Occipital lobe (tissue), 2 donors: ENCODE data around the gene AAK1. TPM values are rescaled to one million over a fixed set of nuclear protein-coding genes. Genes with fewer than 3 reads are reported as not detected.

ENCODE experiments used
- DNase-seq: peaks from one replicate; lab custom pipeline; 2025; lab: John Stamatoyannopoulos, UW
- total RNA-seq: library from RNA; depleted of rRNA; stranded (reverse); fragments of >200 nt; gene quantifications from one replicate; pipeline ENCODE4 v1.2.3, GENCODE V29; 2014

AAK1 gene
- total RNA-seq, 1 donor from 2014 or later = 37.7 TPM

DNA sequence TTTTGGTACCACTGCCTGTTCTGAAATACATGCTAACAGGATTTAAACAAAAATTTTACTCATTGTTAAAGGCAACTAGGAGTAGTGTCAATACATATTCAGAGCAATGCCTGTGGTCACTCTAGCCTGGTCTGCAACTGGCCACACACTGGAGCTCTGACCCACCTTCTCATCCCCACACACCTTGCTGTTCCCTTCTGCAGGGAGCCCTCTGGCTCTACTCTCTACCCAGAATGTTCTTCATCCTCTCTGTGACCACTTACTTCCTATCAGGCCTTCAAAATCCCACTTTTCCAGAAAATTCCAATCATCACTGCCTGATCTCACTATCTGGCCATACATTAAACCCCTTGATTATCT is 104.0 kb downstream of the AAK1 start:
- DNase-seq = no peak

DNA sequence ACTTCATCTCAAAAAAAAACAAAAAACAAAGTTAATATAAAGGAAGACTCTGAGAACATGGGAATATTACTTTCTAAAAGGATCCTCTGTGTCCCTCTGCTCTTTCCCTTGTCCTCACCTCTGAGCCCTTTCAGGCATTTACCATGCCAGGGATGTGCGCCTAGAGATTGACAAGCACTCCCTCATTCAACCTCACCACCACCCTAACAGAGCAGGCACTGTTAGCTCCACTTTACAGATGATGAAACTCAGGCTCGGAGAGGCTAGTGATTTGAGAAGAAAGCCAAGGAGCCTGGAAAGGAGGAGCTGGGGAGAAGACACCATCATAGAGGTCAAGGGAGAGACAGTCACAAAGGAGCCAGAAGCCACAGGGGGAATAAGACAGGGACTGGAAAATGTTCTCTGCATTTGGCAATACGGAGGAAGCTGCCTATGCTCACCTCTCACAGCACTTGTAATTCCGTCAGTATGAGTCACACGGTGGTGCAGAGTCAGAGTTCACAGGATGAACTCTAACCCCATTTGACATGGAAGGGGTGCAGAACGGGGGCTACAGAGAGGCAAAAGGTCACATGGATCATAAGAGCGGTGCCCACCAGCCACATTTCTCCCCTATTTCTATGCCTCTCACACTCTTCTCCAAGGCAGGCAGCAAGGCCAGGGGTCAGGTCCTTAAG is 104.5 kb downstream of the AAK1 start:
- DNase-seq = no peak

DNA sequence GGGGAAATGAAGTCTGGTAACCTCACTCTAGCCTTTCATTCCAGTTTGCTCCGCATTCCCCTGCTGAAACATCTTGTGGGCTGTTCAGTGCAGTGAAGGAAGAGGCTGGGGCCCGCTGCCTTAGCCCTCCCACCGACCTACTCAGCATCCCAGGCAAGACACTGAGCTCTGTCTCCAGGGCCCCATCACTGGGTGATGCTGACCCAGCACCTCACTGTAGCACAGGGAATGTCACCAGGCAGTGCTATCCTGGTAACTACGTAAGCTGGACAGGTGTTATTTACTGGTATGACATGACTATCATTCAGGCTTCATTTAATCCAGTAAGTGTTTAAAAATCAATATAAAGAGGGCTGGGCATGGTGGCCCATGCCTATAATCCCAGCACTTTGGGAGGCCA is 105.3 kb downstream of the AAK1 start:
- no peak for DNase-seq

DNA sequence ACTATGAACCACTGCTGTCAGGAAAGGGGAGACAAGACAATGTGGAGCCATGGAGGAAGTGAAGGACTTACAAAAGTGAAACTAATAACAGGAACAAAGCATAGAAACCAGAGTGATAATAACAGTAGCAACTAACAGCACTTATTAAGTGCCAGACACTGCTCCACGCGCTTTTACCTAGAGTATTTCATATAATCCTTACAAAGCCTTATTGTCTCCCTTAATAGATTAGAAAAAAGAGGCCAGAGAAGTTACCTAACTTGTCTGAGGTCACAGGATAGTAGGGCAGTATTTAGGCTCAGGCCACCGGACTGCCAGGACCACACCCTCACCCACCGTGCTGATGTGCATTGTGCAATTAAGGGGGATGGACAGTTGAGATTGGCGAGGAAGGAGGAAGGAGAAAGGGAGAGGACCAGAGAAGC is 107.7 kb downstream of the AAK1 start:
- DNase-seq = no peak

DNA sequence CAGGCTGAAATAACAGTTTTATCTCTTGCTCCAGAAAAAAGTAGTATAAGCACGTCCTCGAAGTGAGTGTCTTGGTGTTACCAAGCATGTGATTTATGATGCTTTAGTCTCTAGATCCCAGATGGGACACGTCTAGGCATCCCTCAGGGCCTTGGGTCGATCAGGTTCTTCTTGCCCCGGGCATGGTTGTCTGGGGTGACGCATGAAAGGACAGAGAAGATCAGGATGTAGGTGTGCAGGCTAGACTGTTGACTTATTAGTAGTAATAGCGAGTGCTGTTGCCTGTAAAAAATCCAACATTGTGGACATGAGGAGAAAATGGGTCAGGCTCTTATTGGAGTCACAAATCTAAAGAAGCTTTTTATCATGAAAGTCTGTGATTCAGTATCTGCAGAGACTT is 112.4 kb downstream of the AAK1 start:
- DNase-seq = no peak

DNA sequence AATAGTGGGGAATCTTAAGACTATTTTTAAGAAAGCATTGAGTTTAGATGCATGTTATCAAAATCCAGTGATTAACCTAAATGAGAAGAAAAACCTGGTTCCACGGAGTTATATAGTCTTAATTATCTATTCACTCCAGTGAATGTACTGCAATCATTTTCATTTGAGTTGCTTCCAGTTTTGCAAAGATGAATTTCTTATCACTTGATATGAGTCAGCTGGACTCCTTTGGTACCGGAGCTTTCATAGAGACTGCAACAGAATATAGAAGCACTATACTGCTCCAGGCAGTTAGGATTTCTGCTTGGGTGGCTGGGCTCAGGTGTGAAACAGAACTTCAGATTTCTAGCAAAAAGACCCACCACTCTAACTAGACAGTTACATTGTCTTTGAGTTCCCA is 114.1 kb downstream of the AAK1 start:
- DNase-seq = no peak

DNA sequence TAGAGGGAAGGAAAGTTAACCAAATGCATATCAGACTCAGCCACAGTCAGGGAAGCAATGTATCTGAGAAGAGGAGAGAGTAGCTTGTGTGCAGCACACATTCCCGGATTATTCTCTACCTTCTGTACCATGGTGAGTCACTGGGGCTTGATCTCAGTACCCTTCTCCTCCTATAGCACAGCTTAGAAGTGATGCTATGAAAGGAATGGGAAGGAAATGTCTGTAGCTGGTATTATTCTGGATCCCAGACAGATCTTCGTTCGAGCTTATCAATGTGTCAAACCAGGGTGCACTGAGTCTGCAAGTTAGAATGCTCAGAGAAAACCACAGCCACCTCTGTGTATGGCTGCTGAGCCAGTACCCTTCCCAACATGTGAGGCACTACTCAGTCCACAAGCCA is 118.3 kb downstream of the AAK1 start:
- DNase-seq = no peak

DNA sequence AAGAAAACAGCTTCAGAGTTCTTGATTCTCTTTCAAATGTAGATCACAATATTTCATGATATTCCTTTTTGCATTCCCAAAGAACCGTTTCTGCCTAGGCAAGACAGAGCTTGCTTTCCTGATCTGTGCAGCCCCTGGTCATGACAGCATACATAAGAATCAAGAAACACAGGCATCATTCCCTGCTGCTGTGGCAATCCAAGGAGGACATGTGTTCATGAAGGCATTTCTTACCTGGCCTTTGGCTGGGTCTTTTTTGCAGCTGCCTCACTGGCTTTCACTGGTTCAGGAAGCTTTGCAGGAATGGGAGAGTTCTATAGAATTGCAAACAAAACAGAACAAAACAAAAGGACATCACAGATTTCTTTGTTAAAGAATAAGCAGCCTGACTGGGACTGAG is 118.7 kb downstream of the AAK1 start:
- no peak for DNase-seq

DNA sequence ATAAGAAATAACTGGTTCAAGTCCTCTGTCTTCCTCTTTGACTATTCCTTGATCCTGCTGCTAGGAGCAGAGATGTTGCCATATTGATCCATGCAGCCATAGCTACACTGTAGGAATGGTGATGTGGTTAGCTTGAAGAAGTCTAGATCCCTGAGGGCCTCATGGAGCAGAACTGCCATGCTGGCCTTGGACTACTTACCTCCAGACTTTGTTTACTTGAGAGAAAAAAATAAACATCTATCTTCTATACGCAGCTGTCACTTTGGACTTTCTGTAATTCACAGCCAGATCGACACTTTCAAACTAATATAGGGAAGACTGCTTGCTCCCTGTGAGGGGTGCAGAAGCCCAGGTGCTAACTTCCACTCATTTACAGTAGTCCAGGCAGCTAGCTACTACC is 121.8 kb downstream of the AAK1 start:
- no peak for DNase-seq

DNA sequence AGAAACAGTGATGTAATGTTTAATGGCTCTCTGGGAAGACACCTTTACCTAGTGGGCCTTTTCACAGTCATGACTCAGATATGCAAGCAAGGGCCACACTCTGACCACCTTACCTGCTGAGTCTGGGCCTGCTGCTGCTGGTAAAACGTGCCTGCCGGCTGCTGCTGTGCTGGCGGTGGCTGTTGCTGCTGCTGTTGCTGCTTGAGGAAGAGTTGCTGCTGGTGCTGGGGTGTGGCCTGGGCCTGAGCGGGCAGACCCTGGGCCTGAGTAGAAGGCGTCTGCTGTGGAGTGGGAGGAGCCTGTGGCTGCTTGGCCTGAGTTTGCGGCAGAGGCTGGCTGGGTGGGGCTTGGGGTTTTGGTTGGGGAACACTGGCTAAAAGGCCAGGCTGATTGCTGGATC is 124.7 kb downstream of the AAK1 start:
- DNase-seq = no peak

DNA sequence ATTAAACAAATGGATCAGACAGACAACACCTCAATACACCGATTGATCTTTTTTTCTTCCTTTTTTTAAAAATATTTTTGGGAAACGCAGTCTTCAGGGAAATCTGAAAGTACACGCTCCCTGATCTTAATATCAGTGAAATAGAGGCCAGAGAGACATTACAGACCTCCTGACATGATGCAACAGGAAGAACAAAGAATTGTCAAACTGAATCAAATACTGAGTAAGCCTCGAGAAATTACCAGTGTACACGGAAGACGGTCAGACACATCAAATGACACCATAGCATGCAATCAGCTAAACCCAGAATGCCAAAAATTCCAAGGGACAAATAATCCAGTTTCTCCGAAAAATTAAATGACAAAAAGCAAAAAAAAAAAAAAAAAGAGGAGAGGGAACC is 126.1 kb downstream of the AAK1 start:
- no peak for DNase-seq

DNA sequence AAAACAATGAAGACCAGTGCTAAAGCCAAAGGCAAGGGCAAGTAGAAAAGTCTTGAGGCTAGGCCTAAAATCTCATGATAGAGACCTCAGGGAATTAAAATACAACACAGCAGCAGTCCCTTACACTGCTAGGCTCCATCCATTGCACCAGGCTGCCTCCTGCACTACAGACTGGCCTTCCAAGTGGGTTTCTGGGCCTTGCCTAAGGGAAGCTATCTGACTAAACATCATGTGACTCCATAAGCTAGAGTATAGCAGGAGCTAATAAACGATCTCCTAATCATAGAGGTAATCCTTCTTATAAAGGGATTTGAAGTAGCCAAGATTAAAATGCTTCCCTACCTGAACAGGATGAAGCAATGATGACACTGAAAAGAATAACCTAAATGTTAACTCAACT is 128.7 kb downstream of the AAK1 start:
- no peak for DNase-seq

DNA sequence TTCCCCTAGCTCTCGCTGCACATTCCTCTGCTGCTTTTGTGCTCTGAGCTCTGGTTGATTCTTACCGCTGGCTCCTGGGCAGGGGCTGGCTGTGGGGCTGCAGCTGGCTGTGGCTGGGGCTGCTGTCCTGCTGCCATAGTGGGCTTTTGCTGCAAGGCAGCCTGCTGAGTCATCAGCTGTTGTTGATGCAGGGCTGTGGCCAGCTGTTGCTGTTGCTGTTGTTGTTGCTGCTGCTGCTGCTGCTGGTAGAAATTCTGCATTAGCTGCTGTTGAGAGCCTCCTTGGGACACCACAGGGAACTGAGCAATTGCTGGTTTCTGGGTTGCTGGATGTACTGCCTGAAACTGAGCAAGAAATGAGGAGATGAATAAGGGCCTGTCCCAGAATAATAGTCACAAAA is 129.1 kb downstream of the AAK1 start:
- peak; percentile 23 for DNase-seq

DNA sequence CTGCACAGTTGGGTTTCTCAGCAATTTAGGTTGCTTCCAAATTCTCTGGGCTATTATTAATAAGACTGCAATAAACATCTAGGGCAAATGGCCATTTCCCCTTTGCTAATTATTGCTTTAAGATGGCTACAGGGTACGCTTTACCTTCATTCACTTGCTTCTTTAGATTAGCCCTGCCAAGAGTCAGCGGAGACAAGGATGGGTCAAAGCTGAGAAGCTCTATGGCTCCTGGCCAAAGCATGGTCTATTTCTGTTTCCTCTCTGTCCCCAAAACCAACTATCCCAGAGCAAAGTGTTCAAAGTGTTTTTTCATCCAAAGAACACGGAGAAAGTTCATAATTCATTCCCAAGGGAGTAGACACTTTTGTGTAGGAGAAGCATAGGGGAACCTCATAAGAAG is 131.1 kb downstream of the AAK1 start:
- no peak for DNase-seq

DNA sequence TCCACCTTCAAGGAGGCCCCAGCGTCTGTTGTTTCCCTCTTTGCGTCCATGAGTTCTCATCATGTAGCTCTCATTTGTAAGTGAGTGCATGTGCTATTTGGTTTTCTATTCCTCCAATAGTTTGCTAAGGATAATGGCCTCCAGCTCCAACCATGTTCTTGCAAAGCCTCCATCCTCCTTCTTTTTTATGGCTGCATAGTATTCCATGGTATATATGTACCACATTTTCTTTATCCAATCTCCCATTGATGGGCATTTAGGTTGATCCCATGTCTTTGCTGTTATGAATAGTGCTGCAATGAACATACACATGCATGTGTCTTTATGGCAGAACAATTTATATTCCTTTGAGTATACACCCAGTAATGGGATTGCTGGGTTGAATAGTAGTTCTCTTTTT is 133.3 kb downstream of the AAK1 start:
- no peak for DNase-seq

DNA sequence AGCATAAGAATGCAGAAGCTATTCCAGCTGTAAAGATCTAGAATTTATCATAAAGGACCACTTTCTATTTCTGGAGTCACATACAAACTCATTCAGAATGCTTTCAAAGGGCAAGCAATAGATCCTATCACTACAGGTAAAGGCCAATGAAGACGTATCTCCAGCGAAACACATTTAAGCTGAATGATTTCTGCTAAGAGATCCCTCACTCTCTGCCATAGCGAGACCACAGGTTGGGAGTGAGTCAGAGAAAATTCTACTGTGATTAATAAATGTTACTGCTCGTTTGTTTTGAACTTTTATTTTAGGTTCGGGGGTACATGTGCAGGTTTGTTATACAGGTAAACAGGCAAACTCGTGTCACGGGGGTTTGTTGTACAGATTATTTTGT is 133.8 kb downstream of the AAK1 start:
- no peak for DNase-seq

DNA sequence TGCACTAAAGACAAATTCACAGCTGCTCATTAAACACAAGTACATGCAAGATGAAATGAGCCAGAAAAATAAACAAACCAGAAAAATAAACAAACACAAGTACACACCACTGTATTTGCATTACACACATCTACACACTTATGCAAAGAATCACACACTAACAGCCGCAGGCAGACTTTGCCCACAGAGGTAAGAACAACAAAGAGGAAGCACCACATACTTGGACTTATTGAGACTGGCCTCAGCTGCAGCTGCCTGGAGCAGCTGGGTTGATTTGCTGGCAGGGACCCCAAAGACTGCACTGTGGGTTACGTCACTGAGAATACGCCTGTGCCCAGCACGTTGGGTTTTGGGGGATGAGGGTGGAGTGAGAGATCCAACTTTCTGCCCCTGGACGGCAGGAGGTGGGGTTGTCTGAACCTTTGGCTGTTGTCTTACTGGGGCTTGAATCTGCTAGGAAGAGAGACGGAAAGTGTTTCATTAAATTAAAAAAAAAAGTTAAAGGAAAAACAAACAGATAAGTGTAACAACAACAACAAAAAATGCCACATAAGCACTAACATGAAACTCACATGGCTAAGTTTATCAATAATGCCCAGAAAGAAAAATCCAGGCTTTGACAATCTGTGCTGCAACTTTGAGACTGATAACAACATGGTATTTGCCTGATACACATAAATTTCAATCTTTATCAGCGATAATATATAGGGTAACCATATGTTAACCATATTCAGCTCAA is 134.4 kb downstream of the AAK1 start:
- peak; percentile 13 for DNase-seq

DNA sequence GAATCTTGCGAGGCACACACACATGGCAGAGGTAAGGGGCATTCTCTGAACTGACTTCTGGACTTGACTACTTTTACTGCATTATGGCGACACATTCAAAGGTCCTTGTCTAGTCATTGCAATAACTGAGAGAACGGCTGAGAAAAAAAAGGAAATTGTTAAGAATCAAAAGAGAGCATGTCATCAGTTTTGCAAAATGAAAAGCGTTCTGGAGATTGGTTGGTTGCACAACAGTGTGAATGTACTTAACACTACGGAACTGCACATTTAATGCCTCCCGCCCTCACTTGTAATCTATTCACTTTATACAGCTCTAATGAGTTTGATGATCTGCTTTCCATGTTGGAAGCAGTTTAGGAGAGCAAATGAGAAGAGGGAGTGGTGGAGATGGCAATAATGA is 137.8 kb downstream of the AAK1 start:
- DNase-seq = no peak

DNA sequence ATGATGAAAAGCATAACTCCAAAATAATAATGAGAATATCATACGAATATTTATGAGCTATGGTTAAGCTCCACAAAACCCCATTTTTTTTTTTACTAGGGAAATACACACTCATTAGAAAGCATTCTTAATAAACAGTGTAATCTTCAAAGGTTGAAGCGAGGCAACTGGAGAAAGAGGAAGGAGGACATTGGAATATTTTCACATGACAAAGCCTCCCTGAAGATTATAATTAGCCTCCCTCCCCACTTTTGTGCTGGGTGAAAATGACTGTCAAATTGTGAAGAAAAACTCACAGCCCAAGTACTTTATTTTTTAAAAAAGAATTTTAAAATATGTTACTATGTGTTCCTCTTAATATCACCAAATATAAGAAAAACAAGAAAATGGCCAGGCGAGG is 142.2 kb downstream of the AAK1 start:
- DNase-seq = no peak

DNA sequence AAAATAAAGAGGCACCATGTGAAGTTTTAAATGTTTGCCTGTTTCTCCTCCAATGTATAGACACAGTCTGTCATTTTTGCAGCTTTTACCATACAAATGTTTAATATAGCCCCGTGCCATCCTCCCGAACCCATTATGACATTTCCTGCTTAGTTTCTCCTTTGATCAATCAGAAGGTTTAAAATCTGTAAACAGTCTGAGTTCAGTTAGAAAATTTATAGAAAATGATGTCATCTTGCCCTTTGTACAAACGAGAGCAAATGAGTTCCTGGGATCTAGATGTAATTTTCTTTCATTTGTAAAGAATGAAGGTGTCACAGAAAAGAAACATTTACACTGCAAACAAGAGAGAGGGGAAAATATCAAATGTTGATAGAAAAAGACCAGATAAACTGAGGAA is 143.6 kb downstream of the AAK1 start:
- no peak for DNase-seq

DNA sequence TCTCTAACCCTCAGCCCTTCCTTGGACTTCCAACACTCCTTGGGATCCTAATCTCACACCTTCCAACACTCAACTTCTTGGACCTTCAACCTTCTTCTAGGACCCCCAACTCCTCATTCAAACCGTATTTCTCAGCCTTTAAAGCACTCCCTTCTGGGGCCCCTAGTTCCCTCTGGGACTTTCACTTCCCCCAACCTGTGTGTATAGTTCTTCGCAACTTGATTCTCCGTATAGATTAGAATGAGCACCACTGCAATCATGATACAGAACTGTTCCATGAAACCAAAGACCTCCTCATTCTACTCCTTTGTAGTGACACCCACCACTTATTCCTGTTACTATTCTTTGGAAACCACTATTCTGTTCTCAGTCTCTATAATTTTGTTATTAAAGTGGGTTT is 144.3 kb downstream of the AAK1 start:
- no peak for DNase-seq

DNA sequence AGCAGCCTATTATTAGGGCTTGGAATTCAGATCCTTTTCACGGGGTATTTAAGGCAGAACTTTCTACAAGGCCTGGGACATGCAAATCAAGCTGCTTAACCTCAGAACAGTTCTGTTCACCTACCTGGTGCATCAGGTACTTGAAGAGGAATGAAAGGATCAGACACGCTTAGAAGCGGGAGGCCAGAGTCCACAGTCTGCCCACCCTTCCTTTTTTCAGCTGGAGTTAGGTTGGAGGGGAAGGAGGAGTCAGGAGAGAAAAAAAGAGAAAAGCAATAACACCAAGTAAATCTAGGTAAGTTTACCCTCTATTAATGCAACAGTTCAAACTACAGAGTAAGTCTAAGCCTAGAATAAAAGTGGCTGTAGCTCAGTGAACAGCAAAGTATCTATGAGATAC is 147.7 kb downstream of the AAK1 start:
- DNase-seq = no peak

DNA sequence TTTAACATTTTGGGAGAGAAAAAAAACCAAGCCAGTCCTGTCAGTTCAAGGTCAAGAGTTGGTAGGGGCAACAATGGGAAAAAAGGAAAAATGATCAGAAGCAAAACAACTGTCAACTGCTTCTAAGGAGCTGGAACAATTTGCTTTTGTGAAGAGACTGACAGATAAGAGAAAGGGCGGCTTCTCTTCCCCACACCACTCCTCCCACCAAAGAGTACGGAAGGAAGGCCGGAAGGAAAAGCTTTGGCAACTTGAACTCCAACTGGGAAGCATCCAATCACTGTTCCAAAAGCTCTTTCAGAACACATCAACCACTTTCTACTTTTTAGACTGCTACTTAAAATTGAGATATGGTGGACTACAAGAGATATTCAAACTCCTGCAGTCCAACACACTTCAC is 148.5 kb downstream of the AAK1 start:
- no peak for DNase-seq

DNA sequence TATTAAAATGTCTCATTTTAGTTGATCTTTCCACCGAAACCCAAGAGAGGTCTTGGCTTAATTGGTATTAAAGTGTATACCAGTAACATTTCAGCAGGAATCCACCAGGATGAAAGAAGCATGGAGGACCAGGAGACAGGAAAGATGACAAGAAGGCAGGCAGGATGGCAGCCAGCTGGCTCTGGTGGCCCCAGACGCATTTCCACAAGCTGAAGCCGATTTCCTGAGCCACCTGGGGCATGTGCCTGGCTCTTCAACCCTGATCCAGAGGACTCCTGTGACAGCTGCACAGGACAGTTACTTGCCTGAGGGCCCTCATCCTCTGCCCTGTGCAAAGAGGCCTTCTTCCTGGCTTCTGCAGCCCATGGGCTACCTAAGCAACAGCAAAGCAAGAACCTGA is 149.4 kb downstream of the AAK1 start:
- no peak for DNase-seq
